WTC11 (cell line): ENCODE data around the gene BPTF.

ENCODE experiments used
- GABPB1 ChIP-seq: sonication (generic); formaldehyde crosslinking; IDR thresholded peaks from 2 replicates; pipeline ENCODE4 v1.8.1; 2023; ENCODE audit warnings: mild to moderate bottlenecking, missing genetic modification reagents
- NR3C1 ChIP-seq: sonication (generic); formaldehyde crosslinking; conservative IDR thresholded peaks from 2 replicates; pipeline ENCODE4 v1.8.1; 2023; ENCODE audit warnings: low read depth, mild to moderate bottlenecking, missing genetic modification reagents
- ZBTB21 ChIP-seq: sonication (generic); formaldehyde crosslinking; IDR thresholded peaks from 2 replicates; pipeline ENCODE4 v1.8.1; 2023; ENCODE audit warnings: mild to moderate bottlenecking, missing genetic modification reagents, borderline replicate concordance
- ZNF263 ChIP-seq: sonication (generic); formaldehyde crosslinking; IDR thresholded peaks from 2 replicates; pipeline ENCODE4 v1.8.1; 2022; ENCODE audit warnings: low read depth, mild to moderate bottlenecking, moderate library complexity, missing genetic modification reagents
- TF ChIP-seq, protein P1 (sequence below): fragments of 200-600 bp; IDR thresholded peaks from 2 replicates; pipeline ENCODE4 v1.8.0; 2022; ENCODE audit warnings: antibody characterized with exemption
- TF ChIP-seq, protein P2 (sequence below): sonication (generic); formaldehyde crosslinking; IDR thresholded peaks from 2 replicates; pipeline ENCODE4 v1.8.1; 2022; ENCODE audit warnings: mild to moderate bottlenecking, moderate library complexity, missing genetic modification reagents
- TF ChIP-seq, protein P3 (sequence below): sonication (generic); formaldehyde crosslinking; IDR thresholded peaks from 2 replicates; pipeline ENCODE4 v1.8.0; 2022; ENCODE audit warnings: mild to moderate bottlenecking, missing genetic modification reagents
- TF ChIP-seq, protein P4 (sequence below): sonication (generic); formaldehyde crosslinking; conservative IDR thresholded peaks from 2 replicates; pipeline ENCODE4 v1.8.1; 2022; ENCODE audit warnings: mild to moderate bottlenecking, missing genetic modification reagents
- TF ChIP-seq, protein P5 (sequence below): sonication (generic); formaldehyde crosslinking; IDR thresholded peaks from 2 replicates; pipeline ENCODE4 v1.8.1; 2023; ENCODE audit warnings: mild to moderate bottlenecking, moderate library complexity, missing genetic modification reagents
- TF ChIP-seq, protein P6 (sequence below): sonication (generic); formaldehyde crosslinking; IDR thresholded peaks from 2 replicates; pipeline ENCODE4 v1.8.0; 2022; ENCODE audit warnings: missing genetic modification reagents
- TF ChIP-seq, protein P7 (sequence below): fragments of 250-450 bp; sonication (Bioruptor Pico); IDR thresholded peaks from 2 replicates; pipeline ENCODE4 v2.1.2; 2022; ENCODE audit warnings: mild to moderate bottlenecking, moderate library complexity

DNA sequence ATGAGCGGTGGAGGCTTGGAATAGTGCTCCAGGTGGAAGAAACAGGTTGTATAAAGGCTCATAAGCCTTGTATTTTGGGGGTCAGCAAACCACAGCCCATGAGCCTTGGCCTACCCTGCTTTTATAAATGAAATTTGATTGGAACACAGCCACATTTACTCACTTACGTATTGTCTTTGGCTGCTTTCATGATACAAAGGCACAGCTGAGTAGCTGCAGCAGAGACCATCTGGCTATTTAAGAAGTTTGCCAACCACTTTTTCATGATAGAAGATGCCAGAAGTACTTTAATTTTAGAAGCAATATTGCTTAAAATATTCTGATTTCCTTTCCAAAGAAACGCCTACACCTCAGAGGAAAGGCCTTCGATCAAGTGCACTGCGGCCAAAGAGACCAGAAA is 97.2 kb downstream of the BPTF start:
- TF ChIP-seq, protein P1, sequence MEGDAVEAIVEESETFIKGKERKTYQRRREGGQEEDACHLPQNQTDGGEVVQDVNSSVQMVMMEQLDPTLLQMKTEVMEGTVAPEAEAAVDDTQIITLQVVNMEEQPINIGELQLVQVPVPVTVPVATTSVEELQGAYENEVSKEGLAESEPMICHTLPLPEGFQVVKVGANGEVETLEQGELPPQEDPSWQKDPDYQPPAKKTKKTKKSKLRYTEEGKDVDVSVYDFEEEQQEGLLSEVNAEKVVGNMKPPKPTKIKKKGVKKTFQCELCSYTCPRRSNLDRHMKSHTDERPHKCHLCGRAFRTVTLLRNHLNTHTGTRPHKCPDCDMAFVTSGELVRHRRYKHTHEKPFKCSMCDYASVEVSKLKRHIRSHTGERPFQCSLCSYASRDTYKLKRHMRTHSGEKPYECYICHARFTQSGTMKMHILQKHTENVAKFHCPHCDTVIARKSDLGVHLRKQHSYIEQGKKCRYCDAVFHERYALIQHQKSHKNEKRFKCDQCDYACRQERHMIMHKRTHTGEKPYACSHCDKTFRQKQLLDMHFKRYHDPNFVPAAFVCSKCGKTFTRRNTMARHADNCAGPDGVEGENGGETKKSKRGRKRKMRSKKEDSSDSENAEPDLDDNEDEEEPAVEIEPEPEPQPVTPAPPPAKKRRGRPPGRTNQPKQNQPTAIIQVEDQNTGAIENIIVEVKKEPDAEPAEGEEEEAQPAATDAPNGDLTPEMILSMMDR, result no peak
- TF ChIP-seq, protein P2, sequence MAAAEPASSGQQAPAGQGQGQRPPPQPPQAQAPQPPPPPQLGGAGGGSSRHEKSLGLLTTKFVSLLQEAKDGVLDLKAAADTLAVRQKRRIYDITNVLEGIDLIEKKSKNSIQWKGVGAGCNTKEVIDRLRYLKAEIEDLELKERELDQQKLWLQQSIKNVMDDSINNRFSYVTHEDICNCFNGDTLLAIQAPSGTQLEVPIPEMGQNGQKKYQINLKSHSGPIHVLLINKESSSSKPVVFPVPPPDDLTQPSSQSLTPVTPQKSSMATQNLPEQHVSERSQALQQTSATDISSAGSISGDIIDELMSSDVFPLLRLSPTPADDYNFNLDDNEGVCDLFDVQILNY (CRISPR knock-in tag), result no peak
- TF ChIP-seq, protein P3, sequence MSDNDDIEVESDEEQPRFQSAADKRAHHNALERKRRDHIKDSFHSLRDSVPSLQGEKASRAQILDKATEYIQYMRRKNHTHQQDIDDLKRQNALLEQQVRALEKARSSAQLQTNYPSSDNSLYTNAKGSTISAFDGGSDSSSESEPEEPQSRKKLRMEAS (CRISPR knock-in tag), result no peak
- TF ChIP-seq NR3C1 (CRISPR knock-in tag) (no peak), ZBTB21 (CRISPR knock-in tag) (no peak), GABPB1 (CRISPR knock-in tag) (no peak), ZNF263 (CRISPR knock-in tag) (no peak)
- TF ChIP-seq, protein P4, sequence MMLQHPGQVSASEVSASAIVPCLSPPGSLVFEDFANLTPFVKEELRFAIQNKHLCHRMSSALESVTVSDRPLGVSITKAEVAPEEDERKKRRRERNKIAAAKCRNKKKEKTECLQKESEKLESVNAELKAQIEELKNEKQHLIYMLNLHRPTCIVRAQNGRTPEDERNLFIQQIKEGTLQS (CRISPR knock-in tag), result no peak
- TF ChIP-seq, protein P5, sequence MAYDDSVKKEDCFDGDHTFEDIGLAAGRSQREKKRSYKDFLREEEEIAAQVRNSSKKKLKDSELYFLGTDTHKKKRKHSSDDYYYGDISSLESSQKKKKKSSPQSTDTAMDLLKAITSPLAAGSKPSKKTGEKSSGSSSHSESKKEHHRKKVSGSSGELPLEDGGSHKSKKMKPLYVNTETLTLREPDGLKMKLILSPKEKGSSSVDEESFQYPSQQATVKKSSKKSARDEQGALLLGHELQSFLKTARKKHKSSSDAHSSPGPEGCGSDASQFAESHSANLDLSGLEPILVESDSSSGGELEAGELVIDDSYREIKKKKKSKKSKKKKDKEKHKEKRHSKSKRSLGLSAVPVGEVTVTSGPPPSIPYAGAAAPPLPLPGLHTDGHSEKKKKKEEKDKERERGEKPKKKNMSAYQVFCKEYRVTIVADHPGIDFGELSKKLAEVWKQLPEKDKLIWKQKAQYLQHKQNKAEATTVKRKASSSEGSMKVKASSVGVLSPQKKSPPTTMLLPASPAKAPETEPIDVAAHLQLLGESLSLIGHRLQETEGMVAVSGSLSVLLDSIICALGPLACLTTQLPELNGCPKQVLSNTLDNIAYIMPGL (CRISPR knock-in tag), result no peak
- TF ChIP-seq, protein P6, sequence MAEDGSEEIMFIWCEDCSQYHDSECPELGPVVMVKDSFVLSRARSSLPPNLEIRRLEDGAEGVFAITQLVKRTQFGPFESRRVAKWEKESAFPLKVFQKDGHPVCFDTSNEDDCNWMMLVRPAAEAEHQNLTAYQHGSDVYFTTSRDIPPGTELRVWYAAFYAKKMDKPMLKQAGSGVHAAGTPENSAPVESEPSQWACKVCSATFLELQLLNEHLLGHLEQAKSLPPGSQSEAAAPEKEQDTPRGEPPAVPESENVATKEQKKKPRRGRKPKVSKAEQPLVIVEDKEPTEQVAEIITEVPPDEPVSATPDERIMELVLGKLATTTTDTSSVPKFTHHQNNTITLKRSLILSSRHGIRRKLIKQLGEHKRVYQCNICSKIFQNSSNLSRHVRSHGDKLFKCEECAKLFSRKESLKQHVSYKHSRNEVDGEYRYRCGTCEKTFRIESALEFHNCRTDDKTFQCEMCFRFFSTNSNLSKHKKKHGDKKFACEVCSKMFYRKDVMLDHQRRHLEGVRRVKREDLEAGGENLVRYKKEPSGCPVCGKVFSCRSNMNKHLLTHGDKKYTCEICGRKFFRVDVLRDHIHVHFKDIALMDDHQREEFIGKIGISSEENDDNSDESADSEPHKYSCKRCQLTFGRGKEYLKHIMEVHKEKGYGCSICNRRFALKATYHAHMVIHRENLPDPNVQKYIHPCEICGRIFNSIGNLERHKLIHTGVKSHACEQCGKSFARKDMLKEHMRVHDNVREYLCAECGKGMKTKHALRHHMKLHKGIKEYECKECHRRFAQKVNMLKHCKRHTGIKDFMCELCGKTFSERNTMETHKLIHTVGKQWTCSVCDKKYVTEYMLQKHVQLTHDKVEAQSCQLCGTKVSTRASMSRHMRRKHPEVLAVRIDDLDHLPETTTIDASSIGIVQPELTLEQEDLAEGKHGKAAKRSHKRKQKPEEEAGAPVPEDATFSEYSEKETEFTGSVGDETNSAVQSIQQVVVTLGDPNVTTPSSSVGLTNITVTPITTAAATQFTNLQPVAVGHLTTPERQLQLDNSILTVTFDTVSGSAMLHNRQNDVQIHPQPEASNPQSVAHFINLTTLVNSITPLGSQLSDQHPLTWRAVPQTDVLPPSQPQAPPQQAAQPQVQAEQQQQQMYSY (CRISPR knock-in tag), result no peak
- TF ChIP-seq, protein P7, sequence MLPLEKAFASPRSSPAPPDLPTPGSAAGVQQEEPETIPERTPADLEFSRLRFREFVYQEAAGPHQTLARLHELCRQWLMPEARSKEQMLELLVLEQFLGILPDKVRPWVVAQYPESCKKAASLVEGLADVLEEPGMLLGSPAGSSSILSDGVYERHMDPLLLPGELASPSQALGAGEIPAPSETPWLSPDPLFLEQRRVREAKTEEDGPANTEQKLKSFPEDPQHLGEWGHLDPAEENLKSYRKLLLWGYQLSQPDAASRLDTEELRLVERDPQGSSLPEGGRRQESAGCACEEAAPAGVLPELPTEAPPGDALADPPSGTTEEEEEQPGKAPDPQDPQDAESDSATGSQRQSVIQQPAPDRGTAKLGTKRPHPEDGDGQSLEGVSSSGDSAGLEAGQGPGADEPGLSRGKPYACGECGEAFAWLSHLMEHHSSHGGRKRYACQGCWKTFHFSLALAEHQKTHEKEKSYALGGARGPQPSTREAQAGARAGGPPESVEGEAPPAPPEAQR (CRISPR knock-in tag), result no peak
